Gastroesophageal sphincter (tissue), 3 donors: ENCODE results near the gene SP110.
"Not testable (repeated sequence)": the region's sequence is repeated elsewhere in the genome, so short reads cannot be mapped to it uniquely, and the experiment has no call there.

Experiments
- CTCF ChIP-seq, 4 experiments: fragments of 200-600 bp in 2 of 4; fragments of 450-650 bp in 2 of 4; sonication (generic) in 1 of 4; IDR thresholded peaks; one replicate each; pipeline ENCODE4 v1.5.1; 2017 to 2019; ENCODE audit warnings: antibody characterized with exemption in 4 of 4, mild to moderate bottlenecking in 2 of 4, moderate library complexity in 2 of 4
- POLR2A ChIP-seq, 2 donors: fragments of 450-650 bp; IDR thresholded peaks; one replicate each; pipeline ENCODE4 v1.6.1; 2017; ENCODE audit warnings: antibody characterized with exemption in 2 of 2, mild to moderate bottlenecking in 2 of 2, moderate library complexity in 1 of 2
- POLR2AphosphoS5 ChIP-seq: sonication (generic); formaldehyde crosslinking; IDR thresholded peaks from one replicate; pipeline ENCODE4 v1.6.1; 2017; ENCODE audit warnings: antibody characterized with exemption

GRCh38 chr2:230120376-230120775, 99.4 kb downstream of the SP110 start:
- TF ChIP-seq CTCF (IDR thresholded peaks at IDR 0.05); POLR2AphosphoS5; POLR2A (IDR thresholded peaks at IDR 0.05): not testable (repeated sequence)
